HFFc6 (cell line): ENCODE data around the gene IAH1. TPM values are rescaled to one million over a fixed set of nuclear protein-coding genes. Genes with fewer than 3 reads are reported as not detected.

ENCODE experiments used
- DNase-seq: peaks from one replicate; pipeline ENCODE4 v3.0.0-alpha.2; 2018
- H3K27ac Mint-ChIP-seq: 2 replicates; pipeline ENCODE4 v1.8.0; 2020; ENCODE audit warnings: mild to moderate bottlenecking, mixed read lengths
- H3K27me3 Mint-ChIP-seq: 2 replicates; pipeline ENCODE4 v1.8.0; 2021; ENCODE audit warnings: mild to moderate bottlenecking, moderate library complexity, mixed read lengths; ENCODE audit not compliant: insufficient read depth
- H3K36me3 Mint-ChIP-seq: 2 replicates; pipeline ENCODE4 v1.8.0; 2021; ENCODE audit warnings: low read depth, mixed read lengths
- H3K4me1 Mint-ChIP-seq: 2 replicates; pipeline ENCODE4 v1.8.0; 2020; ENCODE audit warnings: low read depth, mixed read lengths
- H3K4me3 Mint-ChIP-seq: 2 replicates; pipeline ENCODE4 v1.8.0; 2020; ENCODE audit warnings: mild to moderate bottlenecking, moderate library complexity, mixed read lengths
- H3K9me3 Mint-ChIP-seq: 2 replicates; pipeline ENCODE4 v1.8.0; 2020; ENCODE audit warnings: mild to moderate bottlenecking, mixed read lengths
- CTCF ChIP-seq: fragments of 200-600 bp; sonication (generic); IDR thresholded peaks from 2 replicates; pipeline ENCODE4 v1.5.0; 2021; ENCODE audit warnings: antibody characterized with exemption, mild to moderate bottlenecking
- total RNA-seq, 6 experiments: library from RNA; stranded (reverse); fragmentation: NEBNext Ultra II Directional; extraction: Animal tissue kit (Norgen Biotek cat#: 25700); gene quantifications; 2 replicates in 1 of 6; 3 replicates in 5 of 6; pipeline ENCODE4 v1.2.3, GENCODE V29; 2021

Gene IAH1
- total RNA-seq, 6 experiments from 2014 or later, result 65.5 to 79.0 (median 71.0) TPM

- H3K27ac Mint-ChIP-seq, result peak overlapping the region; percentile 47; the same call in 1 of the 2 replicates
- peaks cover 56% of the 10 kb centered on the region for H3K36me3 Mint-ChIP-seq
- H3K4me3 Mint-ChIP-seq, result no peak overlapping the region
- no peaks in the 10 kb centered on the region for H3K9me3 Mint-ChIP-seq
- peaks cover 4% of the 10 kb centered on the region for H3K27me3 Mint-ChIP-seq
- TF ChIP-seq CTCF, result no peak
- H3K4me1 Mint-ChIP-seq, result peaks cover 67% of the 10 kb centered on the region
- DNase-seq, result no peak
Observed at GRCh38 chr2:9480157-9480556, 5.8 kb downstream of the IAH1 start.

DNA sequence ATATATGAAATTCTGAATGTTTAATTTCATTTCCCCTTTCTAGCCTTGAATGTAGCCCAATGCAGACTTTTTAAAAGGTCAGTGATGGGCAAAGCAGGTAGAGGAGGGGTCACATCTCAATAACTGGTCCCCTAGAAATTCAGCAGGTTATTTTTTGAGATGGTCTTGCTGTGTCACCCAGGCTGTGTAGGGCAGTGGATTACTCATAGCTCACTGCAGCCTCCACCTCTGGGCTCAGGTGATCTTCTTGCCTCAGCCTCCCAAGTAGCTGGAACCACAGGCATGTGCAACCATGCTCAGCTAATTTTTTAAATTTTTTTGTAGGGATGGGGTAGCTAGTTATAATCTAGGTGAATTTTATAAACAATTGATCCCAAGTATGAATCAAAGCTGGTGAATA is 8.8 kb downstream of the IAH1 start:
- Mint-ChIP-seq H3K4me1 (peaks cover 49% of the 10 kb centered on the region), H3K4me3 (no peak overlapping the region), H3K27me3 (peaks cover 6% of the 10 kb centered on the region), H3K9me3 (no peaks in the 10 kb centered on the region), H3K36me3 (peaks cover 55% of the 10 kb centered on the region), H3K27ac (0 out of 2 replicates have a peak overlapping the region, but pooled peaks have one; percentile 23)
- DNase-seq, result no peak
- TF ChIP-seq CTCF, result no peak

GRCh38 chr2:9484533-9484932 is 10.2 kb downstream of the IAH1 start:
- no peak for TF ChIP-seq CTCF
- peaks cover 48% of the 10 kb centered on the region for H3K36me3 Mint-ChIP-seq
- peaks cover 6% of the 10 kb centered on the region for H3K27me3 Mint-ChIP-seq
- DNase-seq, result peak; percentile 46
- peaks cover 50% of the 10 kb centered on the region for H3K4me1 Mint-ChIP-seq
- peak overlapping the region; percentile 74; the same call in 1 of the 2 replicates for H3K27ac Mint-ChIP-seq
- H3K9me3 Mint-ChIP-seq, result no peaks in the 10 kb centered on the region
- no peak overlapping the region for H3K4me3 Mint-ChIP-seq

- H3K36me3 Mint-ChIP-seq, result peaks cover 44% of the 10 kb centered on the region
- no peak for TF ChIP-seq CTCF
- H3K9me3 Mint-ChIP-seq, result no peaks in the 10 kb centered on the region
- peak overlapping the region; percentile 2 for H3K4me3 Mint-ChIP-seq
- peaks cover 2% of the 10 kb centered on the region; the same call in 1 of the 2 replicates for H3K27me3 Mint-ChIP-seq
- DNase-seq, result peak; percentile 62
- H3K27ac Mint-ChIP-seq, result peak overlapping the region; percentile 55
- H3K4me1 Mint-ChIP-seq, result peaks cover 30% of the 10 kb centered on the region
Observed at GRCh38 chr2:9488583-9489547, 14.5 kb downstream of the IAH1 start.

DNA sequence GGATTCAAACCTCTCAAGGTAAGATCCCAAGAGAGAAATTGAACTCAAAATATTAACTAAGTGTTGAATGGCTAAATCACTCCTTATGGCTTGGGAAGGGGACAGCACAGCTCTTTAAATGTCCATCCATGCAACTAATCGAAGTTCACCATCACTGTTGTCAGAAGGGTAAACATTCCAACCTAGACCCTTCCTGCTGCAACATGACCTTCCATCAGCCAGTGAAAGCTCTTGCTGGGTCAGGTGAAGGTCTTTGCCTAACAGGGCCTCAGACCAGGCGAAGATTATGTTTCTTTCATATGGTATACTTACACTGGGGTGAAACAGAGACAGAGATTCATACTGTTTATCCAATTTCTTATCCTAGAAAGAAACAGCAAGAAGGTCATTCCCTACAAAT is 16.4 kb downstream of the IAH1 start:
- H3K36me3 Mint-ChIP-seq, result peaks cover 43% of the 10 kb centered on the region
- H3K4me1 Mint-ChIP-seq, result peaks cover 16% of the 10 kb centered on the region
- no peak overlapping the region for H3K27ac Mint-ChIP-seq
- no peak for TF ChIP-seq CTCF
- peaks cover 4% of the 10 kb centered on the region for H3K27me3 Mint-ChIP-seq
- no peak overlapping the region for H3K4me3 Mint-ChIP-seq
- no peak for DNase-seq
- no peaks in the 10 kb centered on the region for H3K9me3 Mint-ChIP-seq
